ENCODE data around the gene PAPOLB.

Gene PAPOLB

GRCh38 chr7:4842319-4843064 lies 19.3 kb downstream of the PAPOLB start:
- no peak for DNase-seq (ENCODE audit: low read depth in 2 of 2)

GRCh38 chr7:4841836-4842235 lies 20.0 kb downstream of the PAPOLB start:
- DNase-seq (ENCODE audit: low read depth in 2 of 2) = no peak

- no peak for DNase-seq (ENCODE audit: low read depth in 2 of 2)
These were observed 20.6 kb downstream of the PAPOLB start for GRCh38 chr7:4841007-4841784.

GRCh38 chr7:4840079-4840501 lies 21.7 kb downstream of the PAPOLB start:
- DNase-seq (ENCODE audit: low read depth in 2 of 2) = no peak

- DNase-seq (ENCODE audit: low read depth in 2 of 2) = no peak
These were observed 23.1 kb downstream of the PAPOLB start for GRCh38 chr7:4838626-4839334.

GRCh38 chr7:4837803-4838625 lies 23.8 kb downstream of the PAPOLB start:
- no peak for DNase-seq (ENCODE audit: low read depth in 2 of 2)

- DNase-seq (ENCODE audit: low read depth in 2 of 2) = no peak
These were observed 24.6 kb downstream of the PAPOLB start for GRCh38 chr7:4837041-4837802.

- no peak for DNase-seq (ENCODE audit: low read depth in 2 of 2)
These were observed 25.6 kb downstream of the PAPOLB start for GRCh38 chr7:4836206-4836661.

- DNase-seq (ENCODE audit: low read depth in 2 of 2) = no peak
These were observed 26.2 kb downstream of the PAPOLB start for GRCh38 chr7:4835398-4836205.

- DNase-seq (ENCODE audit: low read depth in 2 of 2) = no peak
These were observed 27.0 kb downstream of the PAPOLB start for GRCh38 chr7:4834601-4835397.

GRCh38 chr7:4833691-4834600 lies 27.9 kb downstream of the PAPOLB start:
- DNase-seq (ENCODE audit: low read depth in 2 of 2) = no peak

GRCh38 chr7:4833176-4833575 lies 28.7 kb downstream of the PAPOLB start:
- DNase-seq (ENCODE audit: low read depth in 2 of 2) = no peak

GRCh38 chr7:4832711-4833110 lies 29.1 kb downstream of the PAPOLB start:
- no peak for DNase-seq (ENCODE audit: low read depth in 2 of 2)

- DNase-seq (ENCODE audit: low read depth in 2 of 2) = no peak
These were observed 29.9 kb downstream of the PAPOLB start for GRCh38 chr7:4831723-4832495.

GRCh38 chr7:4830176-4830575 lies 31.7 kb downstream of the PAPOLB start:
- DNase-seq (ENCODE audit: low read depth in 2 of 2) = peak; percentile 45 to 49

GRCh38 chr7:4828720-4829383 lies 33.0 kb downstream of the PAPOLB start:
- DNase-seq (ENCODE audit: low read depth in 2 of 2) = no peak

GRCh38 chr7:4825081-4825480 lies 36.7 kb downstream of the PAPOLB start:
- DNase-seq (ENCODE audit: low read depth in 2 of 2) = no peak

Measured in stimulated activated CD4-positive, alpha-beta T cell treated with anti-CD3 and anti-CD28 coated beads, Interleukin-4, amount 100 ng/mL, for 48 hours (primary cell).